ENCODE data around the gene SNRPD2.

Gene SNRPD2

GRCh38 chr19:45664575-45664974, 27.2 kb downstream of the SNRPD2 start:
- no peak for ATAC-seq
- TF ChIP-seq SNAI2 (CRISPR knock-in tag; IDR thresholded peaks at IDR 0.05) (no peak), ZNF565 (CRISPR knock-in tag; conservative IDR thresholded peaks at IDR 0.05; ENCODE audit: low read depth) (no peak), ZC3H10 (CRISPR knock-in tag; IDR thresholded peaks at IDR 0.05) (no peak), TCF4 (CRISPR knock-in tag; IDR thresholded peaks at IDR 0.05; ENCODE audit: borderline replicate concordance) (no peak), PATZ1 (CRISPR knock-in tag; IDR thresholded peaks at IDR 0.05; ENCODE audit: borderline replicate concordance) (no peak), BACH2 (CRISPR knock-in tag; IDR thresholded peaks at IDR 0.05; ENCODE audit: borderline replicate concordance) (no peak), GLIS3 (CRISPR knock-in tag; IDR thresholded peaks at IDR 0.05) (no peak), PPARA (CRISPR knock-in tag; IDR thresholded peaks at IDR 0.05; ENCODE audit: borderline replicate concordance) (no peak), ZNF8 (CRISPR knock-in tag; IDR thresholded peaks at IDR 0.05) (no peak), TSHZ2 (CRISPR knock-in tag; IDR thresholded peaks at IDR 0.05) (no peak), TOX (CRISPR knock-in tag; IDR thresholded peaks at IDR 0.05; ENCODE audit: borderline replicate concordance) (no peak), CREB5 (CRISPR knock-in tag; IDR thresholded peaks at IDR 0.05; ENCODE audit: low read depth) (no peak), CSDC2 (CRISPR knock-in tag; IDR thresholded peaks at IDR 0.05) (no peak), ISL1 (CRISPR knock-in tag; IDR thresholded peaks at IDR 0.05) (no peak), ZFP30 (CRISPR knock-in tag; IDR thresholded peaks at IDR 0.05) (no peak), CSRNP3 (CRISPR knock-in tag; IDR thresholded peaks at IDR 0.05) (no peak)

- ATAC-seq = no peak
- no peak for TF ChIP-seq ZNF8 (CRISPR knock-in tag; IDR thresholded peaks at IDR 0.05)
- TF ChIP-seq TCF4 (CRISPR knock-in tag; IDR thresholded peaks at IDR 0.05; ENCODE audit: borderline replicate concordance) = no peak
- TF ChIP-seq GLIS3 (CRISPR knock-in tag; IDR thresholded peaks at IDR 0.05) = no peak
- no peak for TF ChIP-seq ISL1 (CRISPR knock-in tag; IDR thresholded peaks at IDR 0.05)
- TF ChIP-seq POU6F1 (CRISPR knock-in tag; IDR thresholded peaks at IDR 0.05; ENCODE audit: borderline replicate concordance, low read depth) = no peak
- TF ChIP-seq TOX (CRISPR knock-in tag; IDR thresholded peaks at IDR 0.05; ENCODE audit: borderline replicate concordance) = no peak
- TF ChIP-seq BACH2 (CRISPR knock-in tag; IDR thresholded peaks at IDR 0.05; ENCODE audit: borderline replicate concordance) = no peak
Observed at GRCh38 chr19:45663800-45664199, 28.0 kb downstream of the SNRPD2 start.

GRCh38 chr19:45660636-45661035, 31.1 kb downstream of the SNRPD2 start:
- no peak for ATAC-seq
- TF ChIP-seq CREB5 (CRISPR knock-in tag; IDR thresholded peaks at IDR 0.05; ENCODE audit: low read depth) (no peak), ESRRG (CRISPR knock-in tag; IDR thresholded peaks at IDR 0.05) (no peak), PATZ1 (CRISPR knock-in tag; IDR thresholded peaks at IDR 0.05; ENCODE audit: borderline replicate concordance) (no peak), BACH2 (CRISPR knock-in tag; IDR thresholded peaks at IDR 0.05; ENCODE audit: borderline replicate concordance) (no peak), GLIS3 (CRISPR knock-in tag; IDR thresholded peaks at IDR 0.05) (no peak), SNAI2 (CRISPR knock-in tag; IDR thresholded peaks at IDR 0.05) (no peak), POU6F1 (CRISPR knock-in tag; IDR thresholded peaks at IDR 0.05; ENCODE audit: borderline replicate concordance, low read depth) (no peak), TSHZ2 (CRISPR knock-in tag; IDR thresholded peaks at IDR 0.05) (no peak), ZNF70 (CRISPR knock-in tag; IDR thresholded peaks at IDR 0.05) (no peak)
